GM15510 (cell line): Measurements from ENCODE around the gene STYXL1.

Experiments
- POLR2A ChIP-seq: IDR thresholded peaks from 3 replicates; pipeline ENCODE4 v1.6.1; 2011; ENCODE audit warnings: borderline replicate concordance; ENCODE audit not compliant: insufficient read length; ENCODE audit errors: extremely low read depth

STYXL1 gene

GRCh38 chr7:76048668-76048988, 828 bp upstream of the STYXL1 start:
- TF ChIP-seq POLR2A: no peak

- TF ChIP-seq POLR2A: no peak
Measured at GRCh38 chr7:76047305-76047810, 442 bp downstream of the STYXL1 start.

- TF ChIP-seq POLR2A: no peak
Measured at GRCh38 chr7:76044375-76044865, 3.4 kb downstream of the STYXL1 start.

- no peak for TF ChIP-seq POLR2A
Measured at GRCh38 chr7:76040126-76040525, 7.7 kb downstream of the STYXL1 start.

- TF ChIP-seq POLR2A: no peak
Measured at GRCh38 chr7:76037310-76037709, 10.5 kb downstream of the STYXL1 start.

GRCh38 chr7:76031964-76032363, 15.8 kb downstream of the STYXL1 start:
- TF ChIP-seq POLR2A: no peak

- TF ChIP-seq POLR2A: no peak
Measured at GRCh38 chr7:76023002-76023401, 24.8 kb downstream of the STYXL1 start.

- TF ChIP-seq POLR2A: no peak
Measured at GRCh38 chr7:76022026-76022780, 25.6 kb downstream of the STYXL1 start.

GRCh38 chr7:76020031-76020714, 27.6 kb downstream of the STYXL1 start:
- TF ChIP-seq POLR2A: no peak

- TF ChIP-seq POLR2A: no peak
Measured at GRCh38 chr7:76016191-76016947, 31.4 kb downstream of the STYXL1 start.

GRCh38 chr7:76011442-76011861, 36.3 kb downstream of the STYXL1 start:
- no peak for TF ChIP-seq POLR2A

- no peak for TF ChIP-seq POLR2A
Measured at GRCh38 chr7:76009672-76010600, 37.9 kb downstream of the STYXL1 start.

GRCh38 chr7:76008156-76008687, 39.6 kb downstream of the STYXL1 start:
- no peak for TF ChIP-seq POLR2A

- TF ChIP-seq POLR2A: no peak
Measured at GRCh38 chr7:76003351-76003750, 44.4 kb downstream of the STYXL1 start.
